ENCODE measurements around the gene CNKSR3.

The CNKSR3 gene

GRCh38 chr6:154453329-154453728 lies 57.2 kb downstream of the CNKSR3 start:
- TF ChIP-seq SIN3A (IDR thresholded peaks at IDR 0.05; ENCODE audit: borderline replicate concordance, insufficient read depth, low read length) (no peak), POLR2AphosphoS5 (IDR thresholded peaks at IDR 0.05; ENCODE audit: low read depth, low read length) (no peak), REST (IDR thresholded peaks at IDR 0.05; ENCODE audit: insufficient read depth in 1 of 2, low read depth in 2 of 2, low read length in 2 of 2) (no peak), FOXP2 (optimal IDR thresholded peaks at IDR 0.05; ENCODE audit: borderline replicate concordance, extremely low read depth, extremely low read length, insufficient read depth) (no peak), TAF1 (IDR thresholded peaks at IDR 0.05; ENCODE audit: borderline replicate concordance, insufficient read depth, low read length) (no peak)

GRCh38 chr6:154450498-154450897 lies 60.0 kb downstream of the CNKSR3 start:
- TF ChIP-seq POLR2AphosphoS5 (IDR thresholded peaks at IDR 0.05; ENCODE audit: low read depth, low read length) (no peak), FOXP2 (optimal IDR thresholded peaks at IDR 0.05; ENCODE audit: borderline replicate concordance, extremely low read depth, extremely low read length, insufficient read depth) (no peak), REST (IDR thresholded peaks at IDR 0.05; ENCODE audit: insufficient read depth in 1 of 2, low read depth in 2 of 2, low read length in 2 of 2) (no peak), TAF1 (IDR thresholded peaks at IDR 0.05; ENCODE audit: borderline replicate concordance, insufficient read depth, low read length) (no peak), SIN3A (IDR thresholded peaks at IDR 0.05; ENCODE audit: borderline replicate concordance, insufficient read depth, low read length) (no peak)

- TF ChIP-seq SIN3A (IDR thresholded peaks at IDR 0.05; ENCODE audit: borderline replicate concordance, insufficient read depth, low read length) = no peak
- TF ChIP-seq REST (IDR thresholded peaks at IDR 0.05; ENCODE audit: insufficient read depth in 1 of 2, low read depth in 2 of 2, low read length in 2 of 2) = no peak
- TF ChIP-seq POLR2AphosphoS5 (IDR thresholded peaks at IDR 0.05; ENCODE audit: low read depth, low read length) = no peak
- TF ChIP-seq TAF1 (IDR thresholded peaks at IDR 0.05; ENCODE audit: borderline replicate concordance, insufficient read depth, low read length) = no peak
- no peak for TF ChIP-seq FOXP2 (optimal IDR thresholded peaks at IDR 0.05; ENCODE audit: borderline replicate concordance, extremely low read depth, extremely low read length, insufficient read depth)
These were observed 61.9 kb downstream of the CNKSR3 start for GRCh38 chr6:154448448-154449096.

GRCh38 chr6:154447954-154448353 lies 62.5 kb downstream of the CNKSR3 start:
- TF ChIP-seq POLR2AphosphoS5 (IDR thresholded peaks at IDR 0.05; ENCODE audit: low read depth, low read length) = no peak
- no peak for TF ChIP-seq FOXP2 (optimal IDR thresholded peaks at IDR 0.05; ENCODE audit: borderline replicate concordance, extremely low read depth, extremely low read length, insufficient read depth)
- TF ChIP-seq REST (IDR thresholded peaks at IDR 0.05; ENCODE audit: insufficient read depth in 1 of 2, low read depth in 2 of 2, low read length in 2 of 2) = no peak
- TF ChIP-seq TAF1 (IDR thresholded peaks at IDR 0.05; ENCODE audit: borderline replicate concordance, insufficient read depth, low read length) = no peak
- no peak for TF ChIP-seq SIN3A (IDR thresholded peaks at IDR 0.05; ENCODE audit: borderline replicate concordance, insufficient read depth, low read length)

All from PFSK-1 (cell line).